ENCODE results near the gene SHOC2.

DNA sequence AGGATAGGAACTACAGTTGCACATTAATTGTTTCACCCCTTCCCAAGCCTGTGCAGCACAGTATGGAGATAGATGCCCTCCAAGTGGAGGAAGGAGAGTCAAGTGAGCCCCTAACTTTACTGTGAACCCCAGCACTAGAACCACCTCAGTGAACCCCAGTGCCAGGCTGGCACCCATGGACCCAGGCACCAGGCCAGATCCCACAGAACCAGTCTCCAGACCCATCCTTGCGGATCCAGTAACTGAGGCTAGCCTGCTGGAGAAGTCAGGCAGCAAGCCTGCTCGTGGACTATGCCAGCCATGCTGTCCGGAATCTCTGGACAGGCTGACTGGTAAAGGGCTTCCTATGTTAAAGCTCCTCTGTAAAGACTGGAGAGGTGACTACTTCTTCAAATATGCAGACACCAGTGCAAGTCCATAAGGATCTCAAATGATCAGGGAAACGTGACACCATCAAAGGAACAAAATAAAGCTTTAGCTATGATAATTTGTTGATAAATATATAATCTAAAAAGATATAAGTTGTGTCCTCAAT lies 27.7 kb downstream of the SHOC2 start:
- no peak for TF ChIP-seq POLR2A (IDR thresholded peaks at IDR 0.05)
- TF ChIP-seq, protein P1, sequence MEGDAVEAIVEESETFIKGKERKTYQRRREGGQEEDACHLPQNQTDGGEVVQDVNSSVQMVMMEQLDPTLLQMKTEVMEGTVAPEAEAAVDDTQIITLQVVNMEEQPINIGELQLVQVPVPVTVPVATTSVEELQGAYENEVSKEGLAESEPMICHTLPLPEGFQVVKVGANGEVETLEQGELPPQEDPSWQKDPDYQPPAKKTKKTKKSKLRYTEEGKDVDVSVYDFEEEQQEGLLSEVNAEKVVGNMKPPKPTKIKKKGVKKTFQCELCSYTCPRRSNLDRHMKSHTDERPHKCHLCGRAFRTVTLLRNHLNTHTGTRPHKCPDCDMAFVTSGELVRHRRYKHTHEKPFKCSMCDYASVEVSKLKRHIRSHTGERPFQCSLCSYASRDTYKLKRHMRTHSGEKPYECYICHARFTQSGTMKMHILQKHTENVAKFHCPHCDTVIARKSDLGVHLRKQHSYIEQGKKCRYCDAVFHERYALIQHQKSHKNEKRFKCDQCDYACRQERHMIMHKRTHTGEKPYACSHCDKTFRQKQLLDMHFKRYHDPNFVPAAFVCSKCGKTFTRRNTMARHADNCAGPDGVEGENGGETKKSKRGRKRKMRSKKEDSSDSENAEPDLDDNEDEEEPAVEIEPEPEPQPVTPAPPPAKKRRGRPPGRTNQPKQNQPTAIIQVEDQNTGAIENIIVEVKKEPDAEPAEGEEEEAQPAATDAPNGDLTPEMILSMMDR (IDR thresholded peaks at IDR 0.05): no peak
